DOHH2 (cell line): ENCODE measurements around the gene SEL1L.
A peak's percentile ranks its signal among the peaks of the same experiment; 100 is the strongest.
"Not testable (repeated sequence)": the region's sequence is repeated elsewhere in the genome, so short reads cannot be mapped to it uniquely, and the experiment has no call there.

Experiments
- H3F3A ChIP-seq: fragments of 200-600 bp; sonication (generic), shearing (Covaris generic); 2 replicates; pipeline ENCODE4 v1.6.0; 2016; ENCODE audit warnings: antibody characterized with exemption, mild to moderate bottlenecking; ENCODE audit not compliant: control insufficient read depth, insufficient read depth
- H3K27ac ChIP-seq: fragments of 200-600 bp; sonication (generic); 2 replicates; pipeline ENCODE4 v1.5.1; 2014; ENCODE audit warnings: low read depth, mild to moderate bottlenecking, low read length, moderate library complexity
- H3K27me3 ChIP-seq: fragments of 200-600 bp; sonication (generic); 2 replicates; pipeline ENCODE4 v1.6.1; 2014; ENCODE audit warnings: mild to moderate bottlenecking, low read length, mixed read lengths; ENCODE audit not compliant: control insufficient read depth
- H3K36me3 ChIP-seq: fragments of 200-600 bp; sonication (generic); 2 replicates; pipeline ENCODE4 v1.6.1; 2014; ENCODE audit warnings: mild to moderate bottlenecking, low read length, moderate library complexity, mixed read lengths; ENCODE audit not compliant: control insufficient read depth
- H3K4me1 ChIP-seq: fragments of 200-600 bp; sonication (generic); 2 replicates; pipeline ENCODE4 v1.6.1; 2014; ENCODE audit warnings: mild to moderate bottlenecking, low read length, mixed read lengths; ENCODE audit not compliant: control insufficient read depth
- H3K4me2 ChIP-seq: fragments of 200-600 bp; sonication (generic); 2 replicates; pipeline ENCODE4 v1.6.0; 2014; ENCODE audit warnings: mild to moderate bottlenecking, low read length, moderate library complexity
- H3K4me3 ChIP-seq: fragments of 200-600 bp; sonication (generic); 2 replicates; pipeline ENCODE4 v1.5.1; 2014; ENCODE audit warnings: mild to moderate bottlenecking, low read length, mixed read lengths
- H3K79me2 ChIP-seq: fragments of 200-600 bp; sonication (generic); 2 replicates; pipeline ENCODE4 v1.6.1; 2014; ENCODE audit warnings: mild to moderate bottlenecking, low read length, mixed read lengths; ENCODE audit not compliant: control insufficient read depth
- H3K9me2 ChIP-seq: fragments of 200-600 bp; sonication (generic); replicated peaks from 2 replicates; pipeline ENCODE4 v1.6.1; 2014; ENCODE audit warnings: mild to moderate bottlenecking, low read length, mixed read lengths; ENCODE audit not compliant: control insufficient read depth
- H3K9me3 ChIP-seq: fragments of 200-600 bp; sonication (generic); 2 replicates; pipeline ENCODE4 v1.6.1; 2014; ENCODE audit warnings: antibody characterized with exemption, low read length, mixed read lengths; ENCODE audit not compliant: control insufficient read depth, insufficient read depth
- H4K20me1 ChIP-seq: fragments of 200-600 bp; sonication (generic); 2 replicates; pipeline ENCODE4 v1.6.0; 2014; ENCODE audit warnings: low read depth, mild to moderate bottlenecking, antibody characterized with exemption, low read length, moderate library complexity; ENCODE audit not compliant: control insufficient read depth, insufficient read depth
- CTCF ChIP-seq: fragments of 200-600 bp; sonication (generic); IDR thresholded peaks from one replicate; pipeline ENCODE4 v1.5.1; 2014; ENCODE audit warnings: antibody characterized with exemption, mild to moderate bottlenecking, low read depth, low read length; ENCODE audit not compliant: poor library complexity, severe bottlenecking
- EZH2phosphoT487 ChIP-seq: fragments of 200-600 bp; sonication (generic); IDR thresholded peaks from 2 replicates; pipeline ENCODE4 v1.6.1; 2017; ENCODE audit warnings: borderline replicate concordance, mild to moderate bottlenecking, antibody characterized with exemption, low read length, moderate library complexity, mixed read lengths

The SEL1L gene

GRCh38 chr14:81473456-81474147 lies 60.1 kb downstream of the SEL1L start:
- Histone ChIP-seq H3K4me1 (peaks cover 55% of the 10 kb centered on the region), H3K27ac (no peak overlapping the region), H4K20me1 (no peaks in the 10 kb centered on the region), H3K9me3 (no peaks in the 10 kb centered on the region), H3K36me3 (peaks cover 57% of the 10 kb centered on the region), H3K4me2 (no peak overlapping the region), H3F3A (peaks cover 19% of the 10 kb centered on the region), H3K9me2 (no peaks in the 10 kb centered on the region), H3K79me2 (no peaks in the 10 kb centered on the region), H3K4me3 (no peak overlapping the region), H3K27me3 (no peaks in the 10 kb centered on the region)
- TF ChIP-seq CTCF, result no peak
- no peak for TF ChIP-seq EZH2phosphoT487

GRCh38 chr14:81472096-81472800 lies 61.4 kb downstream of the SEL1L start:
- Histone ChIP-seq H3K27ac (no peak overlapping the region; the same call in 1 of the 2 replicates), H3F3A (peaks cover 19% of the 10 kb centered on the region), H3K4me2 (peak overlapping the region; percentile 76)

GRCh38 chr14:81471062-81471461 lies 62.6 kb downstream of the SEL1L start:
- TF ChIP-seq CTCF (no peak), EZH2phosphoT487 (no peak)
- Histone ChIP-seq H3K36me3 (peaks cover 38% of the 10 kb centered on the region), H3K4me1 (peaks cover 55% of the 10 kb centered on the region), H3K79me2 (no peaks in the 10 kb centered on the region), H3K9me3 (no peaks in the 10 kb centered on the region), H3K9me2 (no peaks in the 10 kb centered on the region), H3K27me3 (no peaks in the 10 kb centered on the region), H3K4me2 (peak overlapping the region; percentile 76), H3K27ac (peak overlapping the region; percentile 62), H3F3A (peaks cover 19% of the 10 kb centered on the region), H4K20me1 (no peaks in the 10 kb centered on the region), H3K4me3 (peak overlapping the region; percentile 57)

More at GRCh38 chr14:81472096-81472800, 61.4 kb downstream of the SEL1L start:
- Histone ChIP-seq H4K20me1 (no peaks in the 10 kb centered on the region), H3K27me3 (no peaks in the 10 kb centered on the region), H3K4me3 (peak overlapping the region; percentile 57), H3K4me1 (peaks cover 55% of the 10 kb centered on the region), H3K9me3 (no peaks in the 10 kb centered on the region), H3K9me2 (no peaks in the 10 kb centered on the region), H3K79me2 (no peaks in the 10 kb centered on the region), H3K36me3 (peaks cover 50% of the 10 kb centered on the region)
- TF ChIP-seq CTCF, result no peak
- no peak for TF ChIP-seq EZH2phosphoT487

GRCh38 chr14:81470557-81470826 lies 63.2 kb downstream of the SEL1L start:
- Histone ChIP-seq H3F3A (peaks cover 19% of the 10 kb centered on the region), H3K27ac (peak overlapping the region; percentile 62), H3K4me2 (peak overlapping the region; percentile 76), H3K36me3 (peaks cover 33% of the 10 kb centered on the region), H3K4me1 (peaks cover 55% of the 10 kb centered on the region), H3K4me3 (peak overlapping the region; percentile 57)
- not testable (repeated sequence) for H4K20me1 ChIP-seq, H3K27me3 ChIP-seq, H3K9me2 ChIP-seq, H3K9me3 ChIP-seq, H3K79me2 ChIP-seq
